Measurements from ENCODE around the gene CPB2.
A peak's percentile ranks its signal among the peaks of the same experiment; 100 is the strongest.

Gene CPB2

DNA sequence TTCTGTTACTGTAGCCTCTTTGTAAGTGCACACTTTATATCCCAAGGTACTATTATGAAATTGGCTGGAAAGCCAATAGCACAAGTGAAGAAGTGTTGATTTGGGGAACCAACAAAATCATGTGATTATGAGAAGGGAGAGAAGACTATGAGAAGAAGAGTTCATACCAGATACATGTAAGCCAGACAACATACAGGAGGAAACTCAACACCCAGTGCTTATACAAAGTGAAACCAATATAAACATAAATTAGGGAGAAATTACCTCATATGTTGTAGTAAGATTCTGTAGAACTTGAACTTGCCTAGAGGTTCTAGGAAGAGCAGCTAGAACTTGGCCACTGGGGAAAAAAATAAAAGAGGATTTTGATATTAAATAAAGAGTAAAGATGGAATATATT lies 17.4 kb downstream of the CPB2 start:
- DNase-seq: no peak
- no peak for ATAC-seq
- no peak overlapping the region for H3K27ac Mint-ChIP-seq
- no peaks in the 10 kb centered on the region for H3K9me3 Mint-ChIP-seq
- H3K27me3 Mint-ChIP-seq: no peaks in the 10 kb centered on the region
- no peak overlapping the region for H3K4me3 Mint-ChIP-seq
- no peaks in the 10 kb centered on the region for H3K4me1 Mint-ChIP-seq

- no peaks in the 10 kb centered on the region for H3K9me3 Mint-ChIP-seq
- H3K4me1 Mint-ChIP-seq: no peaks in the 10 kb centered on the region
- H3K27me3 Mint-ChIP-seq: no peaks in the 10 kb centered on the region
- no peak overlapping the region for H3K4me3 Mint-ChIP-seq
- no peak for ATAC-seq
- DNase-seq: no peak
- no peak overlapping the region for H3K27ac Mint-ChIP-seq
Observed at GRCh38 chr13:46086985-46087384, 17.8 kb downstream of the CPB2 start.

GRCh38 chr13:46086421-46086922 lies 18.4 kb downstream of the CPB2 start:
- no peak overlapping the region for H3K27ac Mint-ChIP-seq
- H3K4me3 Mint-ChIP-seq: no peak overlapping the region
- ATAC-seq (no peak), DNase-seq (no peak)
- no peaks in the 10 kb centered on the region for H3K9me3 Mint-ChIP-seq
- H3K4me1 Mint-ChIP-seq: no peaks in the 10 kb centered on the region
- H3K27me3 Mint-ChIP-seq: no peaks in the 10 kb centered on the region

DNA sequence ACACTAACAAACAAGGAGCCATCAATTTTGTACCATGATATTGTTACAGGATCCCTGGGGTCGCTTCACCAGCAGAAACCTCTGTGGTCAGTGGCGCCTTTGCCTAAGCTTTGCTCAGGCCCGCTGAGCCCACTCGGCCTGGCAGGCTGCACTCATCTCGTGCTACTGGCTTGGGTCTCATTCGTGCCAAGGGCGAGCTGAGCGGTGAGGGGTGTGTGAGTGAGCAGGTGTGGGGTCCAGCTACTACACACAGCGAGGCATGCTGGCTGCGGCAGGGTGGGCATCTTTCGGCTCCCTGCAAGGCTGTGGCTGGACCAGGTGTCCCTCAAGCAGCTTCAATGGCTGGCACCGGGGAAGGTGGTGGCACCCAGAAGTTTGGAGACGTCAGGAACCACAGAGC lies 19.1 kb downstream of the CPB2 start:
- no peak overlapping the region for H3K27ac Mint-ChIP-seq
- H3K4me3 Mint-ChIP-seq: no peak overlapping the region
- no peak for ATAC-seq
- no peaks in the 10 kb centered on the region for H3K27me3 Mint-ChIP-seq
- DNase-seq: no peak
- H3K9me3 Mint-ChIP-seq: no peaks in the 10 kb centered on the region
- no peaks in the 10 kb centered on the region for H3K4me1 Mint-ChIP-seq

DNA sequence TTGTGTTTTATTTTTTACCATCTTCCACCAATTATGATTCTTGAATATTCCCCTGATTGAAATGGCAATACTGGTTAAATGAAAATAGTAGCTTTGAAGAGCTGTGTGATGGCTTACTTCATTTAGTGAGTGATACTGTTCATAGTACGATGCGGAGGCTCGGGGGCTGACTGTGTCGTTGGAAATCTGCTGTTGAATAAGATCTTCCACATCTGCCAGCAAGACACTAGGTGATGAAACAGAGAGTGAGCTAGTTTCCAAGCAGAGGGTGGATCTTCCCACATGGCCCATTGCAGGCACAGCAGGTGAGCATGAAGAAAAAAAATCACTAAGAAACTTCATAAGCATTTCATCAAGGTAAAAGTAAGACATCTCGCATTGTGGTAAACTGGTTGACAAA lies 22.5 kb downstream of the CPB2 start:
- ATAC-seq (no peak), DNase-seq (no peak)
- Mint-ChIP-seq H3K27me3 (no peaks in the 10 kb centered on the region), H3K9me3 (peaks cover 0 to 6% of the 10 kb centered on the region in 2 donors), H3K4me1 (peaks cover 16% of the 10 kb centered on the region), H3K4me3 (no peak overlapping the region), H3K27ac (no peak overlapping the region)

- peaks cover 16% of the 10 kb centered on the region for H3K4me1 Mint-ChIP-seq
- ATAC-seq (peak; percentile 39), DNase-seq (no peak)
- no peak overlapping the region for H3K4me3 Mint-ChIP-seq
- no peak overlapping the region for H3K27ac Mint-ChIP-seq
- H3K9me3 Mint-ChIP-seq: peaks cover 2 to 6% of the 10 kb centered on the region in 2 donors
- no peaks in the 10 kb centered on the region for H3K27me3 Mint-ChIP-seq
Observed at GRCh38 chr13:46079770-46080169, 25.1 kb downstream of the CPB2 start.

- ATAC-seq (no peak), DNase-seq (no peak)
- peaks cover 6 to 7% of the 10 kb centered on the region in 2 donors for H3K9me3 Mint-ChIP-seq
- H3K4me1 Mint-ChIP-seq: peaks cover 16% of the 10 kb centered on the region
- no peak overlapping the region for H3K27ac Mint-ChIP-seq
- H3K4me3 Mint-ChIP-seq: no peak overlapping the region
- no peaks in the 10 kb centered on the region for H3K27me3 Mint-ChIP-seq
Observed at GRCh38 chr13:46077265-46077664, 27.6 kb downstream of the CPB2 start.

DNA sequence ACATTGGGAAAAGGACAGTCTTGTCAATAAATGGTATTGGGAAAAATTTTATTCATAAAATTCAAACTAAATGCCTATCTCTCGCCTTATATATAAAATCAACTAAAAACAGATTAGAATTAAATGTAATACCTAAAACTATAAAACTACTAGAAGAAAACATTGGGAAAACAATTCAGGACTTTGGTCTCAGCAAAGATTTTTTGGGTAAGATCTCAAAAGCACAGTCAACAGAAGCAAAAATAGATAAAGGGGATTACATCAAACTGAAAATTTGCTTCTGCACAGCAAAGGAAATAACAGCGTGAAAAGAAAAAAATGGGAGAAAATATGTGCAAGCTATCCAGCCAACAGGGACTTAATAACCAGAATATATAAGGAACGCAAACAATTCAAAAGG lies 28.0 kb downstream of the CPB2 start:
- no peak for ATAC-seq
- Mint-ChIP-seq H3K9me3 (peaks cover 6 to 7% of the 10 kb centered on the region in 2 donors), H3K4me3 (no peak overlapping the region), H3K4me1 (peaks cover 16% of the 10 kb centered on the region), H3K27me3 (peaks cover 2% of the 10 kb centered on the region), H3K27ac (no peak overlapping the region)
- DNase-seq: no peak

DNA sequence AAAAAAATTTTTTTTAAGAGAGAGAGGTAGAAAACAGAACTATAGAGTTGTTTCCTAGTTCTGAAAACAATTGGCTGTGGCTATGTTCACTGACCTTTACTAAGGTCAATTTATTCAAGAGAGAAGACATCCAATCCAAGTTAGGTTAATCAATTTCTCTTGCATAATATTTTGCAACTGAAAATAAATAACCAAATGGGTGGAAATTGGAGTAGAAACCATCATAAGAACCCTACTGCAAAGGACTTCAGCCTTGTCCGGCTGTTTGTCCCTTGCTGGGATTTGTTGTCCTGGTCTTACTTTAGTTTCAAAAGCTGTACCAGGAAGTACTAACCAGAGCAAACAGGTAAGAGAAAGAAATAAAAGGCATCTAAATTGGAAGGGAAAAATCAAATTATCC lies 29.0 kb downstream of the CPB2 start:
- Mint-ChIP-seq H3K9me3 (peaks cover 6 to 7% of the 10 kb centered on the region in 2 donors), H3K27ac (no peak overlapping the region), H3K4me1 (peaks cover 16% of the 10 kb centered on the region), H3K27me3 (peaks cover 8% of the 10 kb centered on the region), H3K4me3 (no peak overlapping the region)
- no peak for ATAC-seq
- no peak for DNase-seq

DNA sequence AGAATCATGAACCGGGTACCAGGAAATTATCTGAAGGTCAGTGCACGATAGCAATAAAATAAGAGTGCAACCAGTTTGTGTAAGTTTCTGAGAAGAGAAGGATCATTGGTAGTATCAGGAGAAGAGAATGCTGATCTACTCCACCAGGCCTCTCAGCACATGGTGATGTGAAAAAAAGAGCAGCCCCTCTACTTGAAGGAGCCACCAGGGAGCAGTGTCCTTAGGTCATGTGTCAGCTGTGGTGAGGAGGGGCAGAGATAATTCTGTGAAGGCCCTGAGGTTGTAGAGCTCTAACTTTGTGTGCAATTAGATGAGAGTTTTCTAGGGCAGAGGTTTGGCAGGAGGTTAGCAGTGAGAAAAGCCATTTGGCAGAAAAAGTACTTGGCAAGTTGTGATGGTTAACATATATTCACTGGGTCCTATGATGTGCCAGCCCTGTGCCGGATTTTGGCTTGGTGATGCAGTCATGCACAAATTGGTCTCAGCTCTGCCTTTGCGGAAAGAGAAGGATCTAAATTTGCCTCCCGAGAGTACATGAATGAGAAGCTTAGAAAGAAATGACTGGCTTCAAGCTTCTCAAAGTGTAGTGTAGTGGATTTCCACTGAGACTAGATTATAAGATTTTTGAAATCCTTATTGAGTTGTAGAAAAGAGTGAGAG lies 33.1 kb downstream of the CPB2 start:
- ATAC-seq (no peak), DNase-seq (no peak)
- Mint-ChIP-seq H3K4me1 (no peaks in the 10 kb centered on the region), H3K4me3 (no peak overlapping the region), H3K27ac (no peak overlapping the region), H3K9me3 (peaks cover 0 to 7% of the 10 kb centered on the region in 2 donors), H3K27me3 (peaks cover 8% of the 10 kb centered on the region)

DNA sequence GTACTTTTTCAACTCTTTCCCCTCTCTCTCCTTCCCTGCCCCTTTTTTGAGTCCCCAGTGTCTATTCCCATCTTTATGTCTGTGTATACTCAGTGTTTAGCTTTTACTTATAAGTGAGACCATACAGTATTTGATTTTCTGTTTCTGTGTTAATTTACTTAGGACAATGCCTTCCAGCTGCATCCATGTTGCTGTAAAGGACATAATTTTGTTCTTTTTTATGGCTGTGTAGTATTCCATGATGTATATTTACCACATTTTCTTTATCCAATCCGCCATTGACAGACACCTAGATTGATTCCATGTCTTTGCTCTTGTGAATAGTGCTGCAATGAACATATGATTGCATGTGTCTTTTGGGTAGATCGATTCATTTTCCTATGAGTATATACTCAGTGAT lies 41.5 kb downstream of the CPB2 start:
- Mint-ChIP-seq H3K4me1 (no peaks in the 10 kb centered on the region), H3K27ac (no peak overlapping the region), H3K4me3 (no peak overlapping the region), H3K9me3 (peaks cover 0 to 4% of the 10 kb centered on the region in 2 donors), H3K27me3 (no peaks in the 10 kb centered on the region)
- no peak for ATAC-seq
- DNase-seq: no peak

- H3K27me3 Mint-ChIP-seq: no peaks in the 10 kb centered on the region
- peaks cover 0 to 4% of the 10 kb centered on the region in 2 donors for H3K9me3 Mint-ChIP-seq
- H3K27ac Mint-ChIP-seq: no peak overlapping the region
- H3K4me3 Mint-ChIP-seq: no peak overlapping the region
- DNase-seq (no peak), ATAC-seq (no peak)
- H3K4me1 Mint-ChIP-seq: no peaks in the 10 kb centered on the region
Observed at GRCh38 chr13:46062185-46062584, 42.6 kb downstream of the CPB2 start.

DNA sequence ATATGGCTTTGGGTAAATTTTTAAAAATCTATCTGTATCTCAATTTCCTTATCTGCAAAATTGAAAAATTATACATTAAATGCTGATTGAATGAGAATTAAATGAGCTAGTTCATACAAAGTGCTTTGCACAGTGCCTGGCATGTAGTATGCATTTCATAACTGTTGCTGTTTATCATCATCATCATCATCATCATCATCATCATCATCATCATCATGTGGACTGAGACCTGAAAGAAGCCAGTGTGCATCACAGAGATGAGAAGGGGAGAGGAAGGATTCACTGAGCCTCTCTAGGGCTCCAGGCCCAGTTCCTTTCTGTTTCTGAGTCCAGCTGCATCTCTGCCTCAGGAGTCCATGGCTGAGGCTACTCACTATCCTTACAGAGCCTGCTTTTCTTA lies 45.4 kb downstream of the CPB2 start:
- peaks cover 0 to 4% of the 10 kb centered on the region in 2 donors for H3K9me3 Mint-ChIP-seq

GRCh38 chr13:46058268-46058667 lies 46.6 kb downstream of the CPB2 start:
- no peak for ATAC-seq
- Mint-ChIP-seq H3K27ac (no peak overlapping the region), H3K4me3 (no peak overlapping the region), H3K9me3 (peaks cover 0 to under 1% of the 10 kb centered on the region in 2 donors), H3K4me1 (no peaks in the 10 kb centered on the region), H3K27me3 (peaks cover 6% of the 10 kb centered on the region)
- no peak for DNase-seq

More for the DNA sequence above, 45.4 kb downstream of the CPB2 start:
- DNase-seq (no peak), ATAC-seq (no peak)
- no peak overlapping the region for H3K4me3 Mint-ChIP-seq
- H3K4me1 Mint-ChIP-seq: no peaks in the 10 kb centered on the region
- no peak overlapping the region for H3K27ac Mint-ChIP-seq
- peaks cover 6% of the 10 kb centered on the region for H3K27me3 Mint-ChIP-seq

DNA sequence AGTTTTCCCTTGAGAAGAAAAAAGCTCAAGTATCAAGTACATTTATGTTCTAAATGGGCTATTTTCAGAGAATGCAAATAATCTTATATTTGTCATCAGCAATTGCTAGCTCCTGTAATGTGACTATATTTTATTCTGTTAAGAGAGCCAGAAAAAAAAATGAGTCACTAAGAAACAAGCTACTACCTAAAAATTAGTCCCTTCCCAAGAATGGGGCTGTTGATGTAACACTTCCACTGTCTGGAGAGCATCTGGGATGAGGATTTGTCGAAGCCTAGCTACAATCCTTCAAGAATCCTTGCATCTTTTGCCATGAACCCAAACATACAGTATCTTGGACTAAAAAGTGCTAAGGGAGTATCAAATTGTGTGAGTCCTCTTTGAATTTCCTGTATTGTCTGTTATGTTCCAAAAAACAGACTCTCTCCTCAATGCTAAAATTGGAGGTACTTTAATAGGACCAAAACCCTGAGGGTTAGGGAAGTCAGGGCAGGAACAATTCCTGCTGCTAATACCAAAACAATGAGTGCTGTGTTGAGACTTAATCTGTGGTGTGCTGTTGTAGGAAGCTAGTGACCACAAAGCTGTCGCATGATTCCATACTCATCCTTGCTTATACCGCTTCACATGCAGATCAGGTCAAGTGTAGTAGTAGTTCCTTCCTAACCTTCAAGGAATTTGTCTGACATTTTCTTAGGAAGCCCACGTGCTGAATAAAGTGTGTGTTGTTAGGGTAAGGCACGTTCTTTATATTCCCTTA lies 47.4 kb downstream of the CPB2 start:
- no peak for DNase-seq
- Mint-ChIP-seq H3K9me3 (no peaks in the 10 kb centered on the region), H3K27ac (no peak overlapping the region), H3K27me3 (peaks cover 6% of the 10 kb centered on the region), H3K4me1 (no peaks in the 10 kb centered on the region), H3K4me3 (no peak overlapping the region)
- no peak for ATAC-seq

Measured in stimulated activated naive CD8-positive, alpha-beta T cell treated with anti-CD3 and anti-CD28 coated beads, Interleukin-15, amount 100 ng/mL, for 72 hours (primary cell).